Measurements from ENCODE around the gene TIPARP.

GRCh38 chr3:156664831-156665178, 9.6 kb upstream of the TIPARP start:
- TF ChIP-seq EZH2 (optimal IDR thresholded peaks at IDR 0.05; ENCODE audit: low read depth, low read length) = no peak
- no peak for TF ChIP-seq CTCF (IDR thresholded peaks at IDR 0.05; ENCODE audit: low read length)
- no peak for TF ChIP-seq EZH2phosphoT487 (IDR thresholded peaks at IDR 0.05; ENCODE audit: low read length)

Data from MM.1S (cell line).